Parathyroid adenoma (tissue), 2 donors: Measurements from ENCODE around the gene GRIK1.

ENCODE experiments used
- H2AFZ ChIP-seq: fragments of 300-600 bp; sonication (generic); one replicate; pipeline ENCODE4 v1.7.0; 2017; ENCODE audit warnings: antibody characterized with exemption, mild to moderate bottlenecking
- H3K27ac ChIP-seq: fragments of 300-600 bp; sonication (generic); one replicate; pipeline ENCODE4 v1.7.0; 2017
- H3K27me3 ChIP-seq: fragments of 300-600 bp; sonication (generic); one replicate; pipeline ENCODE4 v1.7.0; 2017; ENCODE audit warnings: low read length; ENCODE audit not compliant: control insufficient read depth, insufficient read depth
- H3K36me3 ChIP-seq: fragments of 300-600 bp; sonication (generic); one replicate; pipeline ENCODE4 v1.7.0; 2017; ENCODE audit warnings: low read length; ENCODE audit not compliant: control insufficient read depth, insufficient read depth
- H3K4me1 ChIP-seq: fragments of 300-600 bp; sonication (generic); one replicate; pipeline ENCODE4 v1.7.0; 2017; ENCODE audit warnings: control low read depth
- H3K4me2 ChIP-seq: fragments of 300-600 bp; sonication (generic); one replicate; pipeline ENCODE4 v1.7.0; 2017; ENCODE audit warnings: low read length
- H3K4me3 ChIP-seq: fragments of 300-600 bp; sonication (generic); one replicate; pipeline ENCODE4 v1.7.0; 2017; ENCODE audit warnings: low read depth, low read length
- H3K79me2 ChIP-seq: fragments of 300-600 bp; sonication (generic); one replicate; pipeline ENCODE4 v1.7.0; 2017; ENCODE audit warnings: control low read depth
- H3K9ac ChIP-seq: fragments of 300-600 bp; sonication (generic); one replicate; pipeline ENCODE4 v1.7.0; 2017; ENCODE audit warnings: mild to moderate bottlenecking
- H3K9me3 ChIP-seq: fragments of 300-600 bp; sonication (generic); one replicate; pipeline ENCODE4 v1.7.0; 2017; ENCODE audit warnings: low read length; ENCODE audit not compliant: control insufficient read depth
- CTCF ChIP-seq: fragments of 300-600 bp; sonication (generic); IDR thresholded peaks from one replicate; pipeline ENCODE4 v1.7.0; 2017; ENCODE audit warnings: antibody characterized with exemption, mild to moderate bottlenecking
- donor health status: primary hyperparathyroidism.

The GRIK1 gene

DNA sequence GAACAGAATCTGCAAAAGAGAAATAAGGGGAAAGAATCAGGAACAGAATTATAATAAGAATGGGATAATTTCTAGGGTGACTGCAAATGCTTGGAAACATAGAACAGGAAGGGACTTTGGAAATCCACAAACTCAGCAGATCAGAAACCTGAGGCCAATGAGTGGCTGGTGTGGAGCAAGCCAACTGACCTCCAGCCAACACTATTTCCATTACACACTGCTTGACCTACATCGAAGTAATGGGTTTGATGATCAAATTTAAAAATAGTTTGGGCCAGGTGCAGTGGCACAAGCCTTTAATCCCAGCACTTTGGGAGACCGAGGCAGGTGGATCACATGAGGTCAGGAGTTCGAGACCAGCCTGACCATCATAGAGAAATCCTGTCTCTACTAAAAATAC lies 284.9 kb downstream of the GRIK1 start:
- Histone ChIP-seq H3K36me3 (no peaks in the 10 kb centered on the region), H3K9ac (no peak overlapping the region), H3K4me3 (no peak overlapping the region), H3K4me2 (no peak overlapping the region), H3K27ac (no peak overlapping the region), H3K4me1 (no peaks in the 10 kb centered on the region), H3K27me3 (no peaks in the 10 kb centered on the region), H3K79me2 (no peaks in the 10 kb centered on the region), H3K9me3 (no peaks in the 10 kb centered on the region), H2AFZ (no peak overlapping the region)
- TF ChIP-seq CTCF = no peak

DNA sequence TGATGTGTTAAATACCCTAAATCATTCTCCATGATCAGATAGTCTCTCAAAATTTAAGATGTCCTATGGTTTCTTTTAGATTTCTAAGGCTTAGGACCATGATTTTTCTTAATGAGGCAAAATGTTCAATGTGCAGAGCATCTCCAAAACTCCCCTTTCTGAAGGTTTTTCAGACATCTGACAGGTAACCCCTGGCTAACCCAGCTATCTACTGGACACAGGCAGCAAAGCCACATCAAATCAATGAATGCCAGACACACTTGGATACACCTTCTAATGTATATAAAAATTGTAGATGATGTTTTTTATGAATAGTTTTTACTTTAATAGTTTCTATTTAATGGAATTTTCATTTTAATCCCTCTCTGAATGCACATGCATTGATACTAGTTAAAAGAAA lies 285.6 kb downstream of the GRIK1 start:
- H2AFZ ChIP-seq = no peak overlapping the region
- H3K27ac ChIP-seq = no peak overlapping the region
- TF ChIP-seq CTCF = no peak
- no peaks in the 10 kb centered on the region for H3K4me1 ChIP-seq
- H3K9ac ChIP-seq = no peak overlapping the region
- no peak overlapping the region for H3K4me3 ChIP-seq
- H3K79me2 ChIP-seq = no peaks in the 10 kb centered on the region
- no peak overlapping the region for H3K4me2 ChIP-seq
- H3K27me3 ChIP-seq = no peaks in the 10 kb centered on the region
- no peaks in the 10 kb centered on the region for H3K36me3 ChIP-seq
- no peaks in the 10 kb centered on the region for H3K9me3 ChIP-seq

DNA sequence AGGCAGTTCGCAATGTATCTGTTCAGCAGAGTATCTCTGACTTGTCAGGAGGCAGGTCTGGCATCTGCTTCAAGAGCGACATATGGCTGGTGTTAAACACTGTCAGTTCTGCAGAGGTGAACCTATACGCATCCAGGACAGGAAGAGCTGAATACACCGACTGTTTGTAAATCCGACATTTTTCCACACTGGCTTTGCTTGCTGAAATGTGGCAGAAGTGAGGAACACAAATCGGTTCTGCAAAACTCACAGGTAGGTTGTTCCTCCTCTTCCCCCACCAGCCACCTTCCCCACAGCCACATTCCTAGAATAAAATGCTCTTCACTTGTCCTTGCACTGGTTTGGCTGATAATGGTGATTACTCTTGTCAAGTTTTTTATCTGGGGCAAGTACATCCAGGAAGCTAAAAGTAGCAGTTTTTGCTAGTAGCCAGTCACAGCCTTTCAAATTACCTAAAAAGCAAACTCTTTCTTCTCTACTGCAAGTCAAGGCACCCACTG lies 289.2 kb downstream of the GRIK1 start:
- Histone ChIP-seq H3K9me3 (no peaks in the 10 kb centered on the region), H3K9ac (no peak overlapping the region), H3K4me1 (no peaks in the 10 kb centered on the region), H3K36me3 (no peaks in the 10 kb centered on the region), H3K79me2 (no peaks in the 10 kb centered on the region), H3K4me3 (no peak overlapping the region), H3K27me3 (no peaks in the 10 kb centered on the region), H3K4me2 (no peak overlapping the region), H2AFZ (no peak overlapping the region), H3K27ac (no peak overlapping the region)
- no peak for TF ChIP-seq CTCF

DNA sequence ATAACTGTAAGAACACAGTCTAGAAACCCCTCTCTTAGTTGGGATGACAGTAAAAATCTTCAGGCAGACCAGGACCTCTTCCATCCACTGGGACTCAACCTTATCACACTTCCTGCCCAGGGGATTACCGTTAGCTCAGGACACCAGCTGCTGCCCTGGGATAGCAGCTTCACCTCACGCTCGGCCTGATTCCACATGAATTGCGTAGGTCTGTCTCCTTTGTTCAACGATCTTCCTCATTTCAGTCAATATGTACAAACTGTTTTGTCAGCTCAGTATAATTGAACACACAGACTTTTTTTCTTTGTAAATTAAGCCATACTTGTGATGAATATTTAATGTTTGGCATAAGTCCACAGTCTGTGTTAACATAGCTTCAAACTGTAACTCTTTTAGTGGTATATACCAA lies 290.4 kb downstream of the GRIK1 start:
- Histone ChIP-seq H3K27me3 (no peaks in the 10 kb centered on the region), H3K36me3 (no peaks in the 10 kb centered on the region), H3K79me2 (no peaks in the 10 kb centered on the region), H3K9me3 (no peaks in the 10 kb centered on the region), H3K4me2 (no peak overlapping the region), H3K4me1 (no peaks in the 10 kb centered on the region), H3K9ac (no peak overlapping the region), H3K4me3 (no peak overlapping the region), H2AFZ (no peak overlapping the region), H3K27ac (no peak overlapping the region)
- no peak for TF ChIP-seq CTCF

GRCh38 chr21:29648710-29649240 lies 291.0 kb downstream of the GRIK1 start:
- no peak overlapping the region for H2AFZ ChIP-seq
- H3K9ac ChIP-seq = no peak overlapping the region
- no peaks in the 10 kb centered on the region for H3K79me2 ChIP-seq
- no peaks in the 10 kb centered on the region for H3K9me3 ChIP-seq
- H3K27me3 ChIP-seq = no peaks in the 10 kb centered on the region
- no peaks in the 10 kb centered on the region for H3K4me1 ChIP-seq
- no peaks in the 10 kb centered on the region for H3K36me3 ChIP-seq
- TF ChIP-seq CTCF = no peak
- H3K4me3 ChIP-seq = no peak overlapping the region
- H3K4me2 ChIP-seq = no peak overlapping the region
- no peak overlapping the region for H3K27ac ChIP-seq
